Measurements from ENCODE around the gene SLC8A3.

SLC8A3 gene

DNA sequence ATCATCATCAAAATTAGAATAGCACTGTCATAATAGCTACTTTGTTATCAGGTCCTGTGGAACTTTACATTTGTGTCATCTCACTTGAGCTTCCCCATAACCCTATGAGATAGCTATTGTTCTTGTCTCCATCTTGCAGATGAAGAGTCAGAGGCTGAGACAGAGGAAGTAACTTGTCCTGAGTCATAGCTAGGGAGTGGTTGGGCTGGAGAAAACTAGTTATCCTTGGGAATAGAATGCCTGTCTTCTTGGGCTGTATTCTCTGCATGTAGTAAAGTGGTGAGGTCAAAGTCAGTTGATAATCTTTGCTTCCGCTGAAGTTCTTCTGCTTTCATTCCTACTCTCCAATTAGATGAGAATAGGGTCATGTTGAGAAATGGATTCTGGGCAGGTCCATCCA, 192.5 kb downstream of the SLC8A3 start:
- Histone ChIP-seq H3K27me3 (ENCODE audit: insufficient read depth, poor library complexity, severe bottlenecking) (no peaks in the 10 kb centered on the region), H3K27ac (ENCODE audit: poor library complexity, severe bottlenecking) (peak overlapping the region; percentile 88), H3K36me3 (ENCODE audit: low read depth) (no peaks in the 10 kb centered on the region), H3K4me3 (ENCODE audit: severe bottlenecking) (no peak overlapping the region), H3K9me3 (ENCODE audit: severe bottlenecking) (no peaks in the 10 kb centered on the region), H3K4me1 (ENCODE audit: insufficient read depth, poor library complexity, severe bottlenecking) (peaks cover 45% of the 10 kb centered on the region)
- TF ChIP-seq CTCF (IDR thresholded peaks at IDR 0.05; ENCODE audit: poor library complexity, severe bottlenecking), result no peak
- ATAC-seq (ENCODE audit: low read depth), result peak; percentile 70
- no peak for DNase-seq (ENCODE audit: low spot score)

All from RWPE2 (cell line).